22Rv1 (cell line): ENCODE results near the gene CAMTA1.

Source experiments
- CTCF ChIP-seq: fragments of 450-650 bp; IDR thresholded peaks from 2 replicates; pipeline ENCODE4 v1.5.1; 2017; ENCODE audit warnings: mild to moderate bottlenecking
- ZFX ChIP-seq: fragments of 450-650 bp; IDR thresholded peaks from 2 replicates; pipeline ENCODE4 v1.6.1; 2017; ENCODE audit warnings: antibody characterized with exemption, borderline replicate concordance

DNA sequence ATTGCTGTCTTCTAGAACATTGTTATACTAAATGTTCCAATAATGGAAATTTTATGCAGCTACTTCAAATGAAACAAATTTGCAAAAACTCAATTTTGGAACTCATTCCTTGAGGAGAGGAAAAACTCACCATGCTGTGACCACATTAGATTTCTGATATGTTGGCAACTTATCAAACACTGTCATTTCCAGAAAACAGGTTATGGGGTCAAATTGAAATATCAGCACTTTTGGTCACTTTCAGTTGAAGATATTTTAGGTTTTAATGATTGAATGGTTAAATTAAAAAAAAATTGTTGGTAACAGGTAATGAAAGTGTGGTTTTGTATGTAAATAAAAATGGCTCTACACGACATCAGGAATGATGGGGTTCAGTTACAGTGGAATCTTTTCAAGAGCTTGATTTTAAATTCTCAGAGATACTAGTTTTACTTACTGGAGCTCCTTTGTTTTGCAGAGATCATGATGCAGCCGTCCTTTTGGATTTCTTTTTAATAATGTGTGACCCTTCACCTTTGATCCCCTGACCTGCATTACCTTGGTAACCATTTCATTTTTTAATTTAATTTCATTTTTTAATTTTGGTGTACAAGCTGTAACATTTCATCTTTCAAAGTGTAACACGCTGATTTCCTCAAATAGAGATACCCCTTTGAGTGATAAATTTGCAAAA, 86.2 kb downstream of the CAMTA1 start:
- TF ChIP-seq ZFX (no peak), CTCF (no peak)
